Endothelial cell of umbilical vein (primary cell): ENCODE data around the gene EIF2S2. TPM values are rescaled to one million over a fixed set of nuclear protein-coding genes. Genes with fewer than 3 reads are reported as not detected.

Source experiments
- BruUV-seq: library from RNA; stranded (reverse); fragments of 400-500 nt; replicated peaks from 2 replicates; lab custom pipeline; 2021; lab: Mats Ljungman, UMichigan
- CTCF ChIA-PET: fragments of 300-600, 350-600 bp; sonication (Branson Sonifier 250); formaldehyde crosslinking; loops from one replicate; lab custom pipeline; 2021; ENCODE audit warnings: antibody characterized with exemption, inconsistent platforms; lab: Charles Lee
- POLR2A ChIA-PET: fragments of 300-600, 350-600 bp; sonication (Branson Sonifier 250); formaldehyde crosslinking; loops from one replicate; lab custom pipeline; 2021; ENCODE audit warnings: antibody characterized with exemption, inconsistent platforms; lab: Charles Lee
- DNase-seq: peaks from one replicate; pipeline ENCODE4 v3.0.0-alpha.2; 2011; ENCODE audit warnings: low read depth, low spot score
- FAIRE-seq: peaks from 2 replicates; lab custom pipeline; 2011; peaks lifted over from hg19 to GRCh38; lab: Jason Lieb, UNC
- H2AFZ ChIP-seq: 2 replicates; pipeline ENCODE4 v1.6.0; 2012; ENCODE audit warnings: low read depth, low read length, control low read depth, inconsistent platforms
- H3K27ac ChIP-seq: 2 replicates; pipeline ENCODE4 v1.5.1; 2011; ENCODE audit warnings: low read depth, mild to moderate bottlenecking, control low read depth, low read length, moderate library complexity; ENCODE audit not compliant: insufficient read depth
- H3K27me3 ChIP-seq, 2 experiments: 2 replicates each; pipeline versions ENCODE4 v1.6.0 to v1.6.1; 2011; ENCODE audit warnings: low read length in 2 of 2, mixed read lengths in 1 of 2; ENCODE audit not compliant: control insufficient read depth in 2 of 2, insufficient read depth in 2 of 2
- H3K36me3 ChIP-seq, 2 experiments: 2 replicates in 1 of 2; 3 replicates in 1 of 2; pipeline ENCODE4 v1.5.1; 2011; ENCODE audit warnings: low read length in 2 of 2, mild to moderate bottlenecking in 1 of 2, moderate library complexity in 1 of 2; ENCODE audit not compliant: control insufficient read depth in 2 of 2, insufficient read depth in 2 of 2; ENCODE audit errors: extremely low read depth in 1 of 2
- H3K4me1 ChIP-seq: 3 replicates; pipeline ENCODE4 v1.5.1; 2011; ENCODE audit warnings: mild to moderate bottlenecking, low read length; ENCODE audit not compliant: control insufficient read depth, insufficient read depth; ENCODE audit errors: extremely low read depth
- H3K4me2 ChIP-seq: 2 replicates; pipeline ENCODE4 v1.6.1; 2011; ENCODE audit warnings: low read length, control low read depth, mixed read lengths; ENCODE audit not compliant: insufficient read depth
- H3K4me3 ChIP-seq, 3 experiments: fragments of 200-600 bp in 1 of 3; sonication (generic), shearing (Covaris generic) in 1 of 3; replicated peaks in 1 of 3; 2 replicates each; pipeline ENCODE4 v1.5.1; 2011 to 2016; ENCODE audit warnings: control low read depth in 3 of 3, low read length in 3 of 3, mild to moderate bottlenecking in 2 of 3, inconsistent platforms in 1 of 3, low read depth in 1 of 3, moderate library complexity in 1 of 3; ENCODE audit not compliant: insufficient read depth in 1 of 3
- H3K79me2 ChIP-seq: 2 replicates; pipeline ENCODE4 v1.6.0; 2012; ENCODE audit warnings: low read length, inconsistent platforms; ENCODE audit not compliant: control insufficient read depth, insufficient read depth
- H3K9ac ChIP-seq: replicated peaks from 2 replicates; pipeline ENCODE3; 2011; ENCODE audit warnings: low read length, control low read depth; ENCODE audit not compliant: insufficient read depth; ENCODE audit errors: extremely low read depth
- H3K9me1 ChIP-seq: replicated peaks from 3 replicates; pipeline ENCODE4 v1.6.0; 2011; ENCODE audit warnings: mild to moderate bottlenecking, low read length; ENCODE audit not compliant: control insufficient read depth, insufficient read depth; ENCODE audit errors: extremely low read depth
- H3K9me3 ChIP-seq: replicated peaks from 2 replicates; pipeline ENCODE4 v1.5.1; 2012; ENCODE audit warnings: low read length, inconsistent platforms; ENCODE audit not compliant: control insufficient read depth, insufficient read depth
- H4K20me1 ChIP-seq: replicated peaks from 2 replicates; pipeline ENCODE3; 2011; ENCODE audit warnings: mild to moderate bottlenecking, low read length; ENCODE audit not compliant: control insufficient read depth, insufficient read depth; ENCODE audit errors: extremely low read depth
- CTCF ChIP-seq, 2 donors: IDR thresholded peaks; 1 replicate in 1 of 2; 2 replicates in 1 of 2; pipeline ENCODE4 v1.5.1; 2011; ENCODE audit warnings: low read length in 2 of 2, mild to moderate bottlenecking in 2 of 2, moderate library complexity in 2 of 2, control low read depth in 1 of 2, inconsistent platforms in 1 of 2, low read depth in 1 of 2; ENCODE audit not compliant: insufficient read depth in 1 of 2; ENCODE audit errors: extremely low read depth in 1 of 2
- EZH2 ChIP-seq: IDR thresholded peaks from 2 replicates; pipeline ENCODE4 v1.6.1; 2012; ENCODE audit warnings: borderline replicate concordance, low read depth, mild to moderate bottlenecking, moderate library complexity, low read length, inconsistent platforms; ENCODE audit not compliant: severe bottlenecking
- FOS ChIP-seq: IDR thresholded peaks from 2 replicates; pipeline ENCODE4 v1.6.1; 2011; ENCODE audit warnings: mild to moderate bottlenecking, low read length, moderate library complexity, borderline replicate concordance; ENCODE audit not compliant: insufficient read depth
- GATA2 ChIP-seq: IDR thresholded peaks from 2 replicates; pipeline ENCODE4 v1.7.0; 2011; ENCODE audit warnings: low read depth, mild to moderate bottlenecking, moderate library complexity, mixed read lengths, low read length; ENCODE audit not compliant: insufficient read length, insufficient read depth
- JUN ChIP-seq: IDR thresholded peaks from 2 replicates; pipeline ENCODE4 v1.6.1; 2011; ENCODE audit warnings: borderline replicate concordance, low read depth; ENCODE audit not compliant: insufficient read length, insufficient read depth
- MAX ChIP-seq: IDR thresholded peaks from 2 replicates; pipeline ENCODE4 v1.6.1; 2011; ENCODE audit not compliant: insufficient read depth, insufficient read length
- MYC ChIP-seq: IDR thresholded peaks from one replicate; pipeline ENCODE4 v1.6.1; 2011; ENCODE audit warnings: mild to moderate bottlenecking, low read depth, low read length
- POLR2A ChIP-seq: IDR thresholded peaks from 2 replicates; pipeline ENCODE4 v1.6.1; 2012; ENCODE audit warnings: low read depth, mild to moderate bottlenecking, control low read depth, low read length
- POLR2AphosphoS5 ChIP-seq: IDR thresholded peaks from 2 replicates; pipeline ENCODE4 v1.6.1; 2012; ENCODE audit warnings: low read depth, mild to moderate bottlenecking, control low read depth, low read length, moderate library complexity; ENCODE audit not compliant: insufficient read depth
- dilution Hi-C: fragments of 300-500 bp; cut with MboI; formaldehyde crosslinking; loops from one replicate; pipeline ENCODE4 v1.15.0; 2019; ENCODE audit warnings: low sequenced_read_pairs; ENCODE audit not compliant: extremely low pct_ligation_motif_present
- intact Hi-C: fragments of 100-400 bp; cut with micrococcal nuclease; formaldehyde crosslinking; loops from one replicate; pipeline ENCODE4 v1.10.0; 2022
- polyA plus RNA-seq, 4 experiments: library from polyadenylated mRNA; depleted of rRNA in 3 of 4; stranded (reverse) in 3 of 4; unstranded in 1 of 4; fragments of >200 nt; gene quantifications; 2 replicates each; pipeline versions ENCODE4 v1.2.1 to v1.2.3, GENCODE V29; 2011 to 2012; ENCODE audit warnings: missing spikeins in 1 of 4
- total RNA-seq: library from RNA; stranded (reverse); gene quantifications from 2 replicates; pipeline ENCODE4 v1.2.3, GENCODE V29; 2021

EIF2S2 gene
- total and polyA plus RNA-seq, 2 donors (not counting 3 experiments of a cell fraction or from before 2014, with no cell fraction given) = 38.8 to 99.3 TPM

- TF ChIP-seq JUN (no peak), FOS (no peak), EZH2 (no peak), GATA2 (no peak), CTCF (IDR thresholded peaks at IDR 0.05; ENCODE audit: extremely low read depth in 1 of 2, insufficient read depth in 1 of 2, low read depth in 1 of 2, low read length in 2 of 2) (no peak), MYC (no peak), MAX (no peak), POLR2A (no peak), POLR2AphosphoS5 (no peak)
- DNase-seq (no peak), FAIRE-seq (no peak)
- Histone ChIP-seq H3K4me2 (no peak overlapping the region), H3K36me3 (peaks cover 0 to 11% of the 10 kb centered on the region in 2 experiments), H3K9me3 (no peaks in the 10 kb centered on the region), H3K79me2 (peaks cover 19% of the 10 kb centered on the region), H2AFZ (no peak overlapping the region), H4K20me1 (no peaks in the 10 kb centered on the region), H3K4me3 (no peak overlapping the region), H3K27ac (no peak overlapping the region), H3K9me1 (no peaks in the 10 kb centered on the region), H3K9ac (no peak overlapping the region), H3K27me3 (no peaks in the 10 kb centered on the region), H3K4me1 (no peaks in the 10 kb centered on the region)
- intact Hi-C loops (loop anchor here (1.0 to 5.0 kb wide), 3 partner anchors 59 to 338 kb away; partner anchors contain the start of gene ZNF341), dilution Hi-C loops (no loop called here)
- BruUV-seq = no TSS peak
- ChIA-PET POLR2A (no interaction called here), CTCF (interaction anchor here (1.0 to 5.7 kb wide), 8 partner anchors 13 to 402 kb away, joined by 3 to 158 read pairs (median 4); no protein-coding TSS in a partner anchor)
Observed at GRCh38 chr20:34070079-34070439, 42.0 kb downstream of the EIF2S2 start.
